OCI-LY1 (cell line): Measurements from ENCODE around the gene PRKCH.

ENCODE experiments used
- H2AFZ ChIP-seq: fragments of 200-600 bp; sonication (generic), shearing (Covaris generic); 2 replicates; pipeline ENCODE4 v1.6.0; 2014; ENCODE audit warnings: antibody characterized with exemption, mild to moderate bottlenecking, low read length
- H3F3A ChIP-seq: fragments of 200-600 bp; sonication (generic), shearing (Covaris generic); 2 replicates; pipeline ENCODE4 v1.6.0; 2014; ENCODE audit warnings: mild to moderate bottlenecking, antibody characterized with exemption, low read length, moderate library complexity; ENCODE audit not compliant: insufficient read depth
- H3K27ac ChIP-seq: fragments of 200-600 bp; sonication (generic); 2 replicates; pipeline ENCODE4 v1.5.1; 2014; ENCODE audit warnings: low read length, mixed run types, mild to moderate bottlenecking, low read depth; ENCODE audit not compliant: poor library complexity, severe bottlenecking
- H3K27me3 ChIP-seq: fragments of 200-600 bp; sonication (generic); 2 replicates; pipeline ENCODE4 v1.6.0; 2014; ENCODE audit warnings: antibody characterized with exemption, mild to moderate bottlenecking, low read length, moderate library complexity; ENCODE audit not compliant: insufficient read depth
- H3K36me3 ChIP-seq: fragments of 200-600 bp; sonication (generic); 2 replicates; pipeline ENCODE4 v1.6.1; 2014; ENCODE audit warnings: mild to moderate bottlenecking, antibody characterized with exemption, low read length, moderate library complexity, mixed read lengths; ENCODE audit not compliant: insufficient read depth
- H3K4me1 ChIP-seq: fragments of 200-600 bp; sonication (generic); 2 replicates; pipeline ENCODE4 v1.5.1; 2014; ENCODE audit warnings: mild to moderate bottlenecking, low read length, moderate library complexity; ENCODE audit not compliant: insufficient read depth, severe bottlenecking
- H3K4me2 ChIP-seq: fragments of 200-600 bp; sonication (generic), shearing (Covaris generic); 2 replicates; pipeline ENCODE4 v1.6.1; 2014; ENCODE audit warnings: low read length
- H3K4me3 ChIP-seq: fragments of 200-600 bp; sonication (generic); 2 replicates; pipeline ENCODE4 v1.5.1; 2014; ENCODE audit warnings: low read length, low read depth, mild to moderate bottlenecking, mixed read lengths; ENCODE audit not compliant: poor library complexity, severe bottlenecking
- H3K79me2 ChIP-seq: fragments of 200-600 bp; shearing (Covaris generic); 2 replicates; pipeline ENCODE4 v1.6.1; 2016; ENCODE audit warnings: mixed run types, low read length, mixed read lengths; ENCODE audit not compliant: insufficient read depth
- H3K9ac ChIP-seq: fragments of 200-600 bp; sonication (generic), shearing (Covaris generic); 2 replicates; pipeline ENCODE4 v1.6.1; 2014; ENCODE audit warnings: mild to moderate bottlenecking, low read length, mixed read lengths
- H3K9me2 ChIP-seq: fragments of 200-600 bp; sonication (generic), shearing (Covaris generic); 2 replicates; pipeline ENCODE4 v1.6.1; 2014; ENCODE audit warnings: low read depth, mild to moderate bottlenecking, low read length, mixed read lengths
- H3K9me3 ChIP-seq: fragments of 200-600 bp; shearing (Covaris generic); 2 replicates; pipeline ENCODE4 v1.6.1; 2014; ENCODE audit warnings: low read length, mixed read lengths
- H4K20me1 ChIP-seq: fragments of 200-600 bp; sonication (generic), shearing (Covaris generic); 2 replicates; pipeline ENCODE4 v1.6.0; 2016; ENCODE audit warnings: mild to moderate bottlenecking, low read length; ENCODE audit not compliant: insufficient read depth
- CTCF ChIP-seq: fragments of 200-600 bp; sonication (generic), shearing (Covaris generic); IDR thresholded peaks from 2 replicates; pipeline ENCODE4 v1.5.1; 2017; ENCODE audit warnings: mild to moderate bottlenecking, antibody characterized with exemption, low read length, moderate library complexity, mixed read lengths
- EZH2 ChIP-seq: fragments of 200-600 bp; sonication (generic), shearing (Covaris generic); IDR thresholded peaks from 2 replicates; pipeline ENCODE4 v1.8.0; 2017; ENCODE audit warnings: borderline replicate concordance, mixed run types, mild to moderate bottlenecking, antibody characterized with exemption, low read length, moderate library complexity, mixed read lengths

The PRKCH gene

GRCh38 chr14:61545726-61546455, 224.5 kb downstream of the PRKCH start:
- no peak overlapping the region for H3K4me2 ChIP-seq
- TF ChIP-seq EZH2 (no peak), CTCF (no peak)
- no peak overlapping the region for H3K9ac ChIP-seq
- H3K4me3 ChIP-seq = no peak overlapping the region
- no peaks in the 10 kb centered on the region for H3K9me3 ChIP-seq
- H3K36me3 ChIP-seq = no peaks in the 10 kb centered on the region
- no peak overlapping the region for H3K27ac ChIP-seq
- H3K4me1 ChIP-seq = peaks cover 40% of the 10 kb centered on the region
- H3K9me2 ChIP-seq = no peaks in the 10 kb centered on the region
- H4K20me1 ChIP-seq = no peaks in the 10 kb centered on the region
- H2AFZ ChIP-seq = no peak overlapping the region
- H3K79me2 ChIP-seq = no peaks in the 10 kb centered on the region
- H3K27me3 ChIP-seq = no peaks in the 10 kb centered on the region
- no peaks in the 10 kb centered on the region for H3F3A ChIP-seq

DNA sequence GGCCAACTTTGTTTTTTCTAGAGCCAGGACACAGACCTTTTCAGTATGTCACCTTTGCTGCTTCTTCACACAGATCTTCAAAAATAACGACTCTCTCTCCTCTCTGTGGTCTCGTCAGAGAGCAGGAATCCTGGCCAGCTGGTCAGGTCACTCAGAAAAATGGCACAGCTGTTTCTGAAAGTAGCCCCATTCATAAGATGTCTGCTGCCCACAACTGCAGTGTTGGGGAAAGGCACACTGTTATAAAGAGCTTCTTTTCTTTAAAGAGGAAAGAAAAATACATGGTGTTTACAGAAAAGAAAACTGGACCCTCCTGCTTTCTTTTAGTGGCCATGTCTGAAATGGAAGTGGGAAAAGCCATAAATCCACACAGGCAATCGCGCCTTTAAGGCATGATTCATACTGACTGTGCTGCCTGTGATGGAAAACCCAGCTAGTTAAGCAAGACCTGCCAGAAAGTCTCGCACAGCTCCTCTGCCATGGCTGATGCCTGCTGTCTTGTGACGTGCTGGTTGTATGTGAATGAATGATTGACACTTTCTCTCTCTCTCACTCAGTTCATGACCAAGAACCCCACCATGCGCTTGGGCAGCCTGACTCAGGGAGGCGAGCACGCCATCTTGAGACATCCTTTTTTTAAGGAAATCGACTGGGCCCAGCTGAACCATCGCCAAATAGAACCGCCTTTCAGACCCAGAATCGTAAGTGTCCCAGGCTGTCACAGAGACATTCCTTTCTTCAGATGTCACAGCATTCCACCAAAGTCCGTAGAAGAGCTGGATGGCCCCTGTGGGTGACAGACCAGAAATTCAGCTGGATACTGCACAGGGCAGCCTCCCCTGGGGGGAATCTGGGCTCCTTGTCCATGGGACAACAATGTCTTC, 226.0 kb downstream of the PRKCH start:
- Histone ChIP-seq H3K9me2 (no peaks in the 10 kb centered on the region), H3K79me2 (no peaks in the 10 kb centered on the region), H3F3A (no peaks in the 10 kb centered on the region), H2AFZ (no peak overlapping the region), H3K36me3 (no peaks in the 10 kb centered on the region), H3K9me3 (no peaks in the 10 kb centered on the region), H3K9ac (no peak overlapping the region), H3K27ac (no peak overlapping the region), H3K27me3 (no peaks in the 10 kb centered on the region), H4K20me1 (no peaks in the 10 kb centered on the region), H3K4me1 (peaks cover 49% of the 10 kb centered on the region), H3K4me3 (no peak overlapping the region), H3K4me2 (no peak overlapping the region)
- no peak for TF ChIP-seq EZH2
- TF ChIP-seq CTCF = no peak

DNA sequence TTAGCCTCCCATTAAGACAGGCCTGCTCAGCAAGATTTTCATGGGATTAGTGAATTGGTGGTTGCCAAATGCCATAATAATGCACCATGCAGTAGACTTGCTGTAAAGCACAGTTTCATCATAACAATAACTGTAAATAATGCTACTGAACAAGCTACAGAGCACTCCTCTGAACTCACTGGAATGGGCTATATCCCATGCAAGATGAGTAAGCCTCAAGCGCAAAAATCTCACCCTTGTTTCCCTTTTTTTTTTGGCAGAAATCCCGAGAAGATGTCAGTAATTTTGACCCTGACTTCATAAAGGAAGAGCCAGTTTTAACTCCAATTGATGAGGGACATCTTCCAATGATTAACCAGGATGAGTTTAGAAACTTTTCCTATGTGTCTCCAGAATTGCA, 228.0 kb downstream of the PRKCH start:
- Histone ChIP-seq H3K27me3 (no peaks in the 10 kb centered on the region), H4K20me1 (no peaks in the 10 kb centered on the region), H3K9ac (no peak overlapping the region), H2AFZ (no peak overlapping the region), H3K27ac (no peak overlapping the region), H3K9me3 (no peaks in the 10 kb centered on the region), H3K9me2 (no peaks in the 10 kb centered on the region), H3K79me2 (no peaks in the 10 kb centered on the region), H3K36me3 (no peaks in the 10 kb centered on the region), H3F3A (no peaks in the 10 kb centered on the region), H3K4me1 (peaks cover 58% of the 10 kb centered on the region), H3K4me3 (no peak overlapping the region), H3K4me2 (no peak overlapping the region)
- TF ChIP-seq EZH2 = no peak
- TF ChIP-seq CTCF = no peak
